K562 (cell line): Measurements from ENCODE around the gene SPPL2C. TPM values are rescaled to one million over a fixed set of nuclear protein-coding genes. Genes with fewer than 3 reads are reported as not detected.

Experiments
- ATAC-seq: fragments of 200-7000 bp; cut with Tn5 transposase; 3 replicates; pipeline ENCODE4 v1.9.1; 2020; ENCODE audit warnings: moderate library complexity
- BruUV-seq: library from RNA; stranded (reverse); fragments of 400-500 nt; replicated peaks from 2 replicates; lab custom pipeline; 2021; lab: Mats Ljungman, UMichigan
- CTCF ChIA-PET: fragments of 300-600 bp; formaldehyde crosslinking; extraction: SDS; loops from one replicate; lab custom pipeline; 2021; ENCODE audit warnings: low intra/inter-chr PET ratio; lab: Yijun Ruan, JAX
- POLR2A ChIA-PET: fragments of 300-600, 350-650 bp; sonication (Branson Sonifier 250); formaldehyde crosslinking; extraction: SDS; loops from one replicate; lab custom pipeline; 2021; ENCODE audit warnings: antibody characterized with exemption, inconsistent platforms; lab: Yijun Ruan, JAX
- DNase-seq, 4 experiments: peaks; one replicate each; pipeline versions ENCODE4 v3.0.0 to v3.0.0-alpha.2; 2011 to 2018; ENCODE audit warnings: low spot score in 3 of 4, mixed read lengths in 3 of 4; ENCODE audit errors: extremely low read depth in 1 of 4
- FAIRE-seq: peaks from 2 replicates; lab custom pipeline; 2011; peaks lifted over from hg19 to GRCh38; lab: Jason Lieb, UNC
- H2AFZ ChIP-seq: 2 replicates; pipeline ENCODE4 v1.6.0; 2011; ENCODE audit warnings: low read depth, low read length, control low read depth, inconsistent platforms
- H3K27ac ChIP-seq: fragments of 200-600 bp; 3 replicates; pipeline ENCODE4 v1.8.0; 2011; ENCODE audit warnings: low read depth, mild to moderate bottlenecking, control low read depth, inconsistent platforms, low read length, moderate library complexity, mixed read lengths; ENCODE audit errors: extremely low read depth
- H3K27me3 ChIP-seq, 2 experiments: fragments of 300-600 bp in 1 of 2; 2 replicates in 1 of 2; 3 replicates in 1 of 2; pipeline versions ENCODE4 v1.6.0 to v1.8.0; 2011; ENCODE audit warnings: inconsistent platforms in 2 of 2, low read length in 2 of 2, mild to moderate bottlenecking in 1 of 2, mixed read lengths in 1 of 2, moderate library complexity in 1 of 2; ENCODE audit not compliant: control insufficient read depth in 2 of 2, insufficient read depth in 2 of 2
- H3K36me3 ChIP-seq: fragments of 300-600 bp; 3 replicates; pipeline ENCODE4 v1.8.0; 2011; ENCODE audit warnings: mild to moderate bottlenecking, low read length, inconsistent platforms; ENCODE audit not compliant: control insufficient read depth, insufficient read depth
- H3K4me1 ChIP-seq, 2 experiments: fragments of 200-600 bp in 1 of 2; replicated peaks in 1 of 2; 2 replicates in 1 of 2; 3 replicates in 1 of 2; pipeline versions ENCODE4 v1.5.1 to v1.8.0; 2011; ENCODE audit warnings: inconsistent platforms in 2 of 2, low read length in 2 of 2, mild to moderate bottlenecking in 1 of 2, mixed read lengths in 1 of 2, moderate library complexity in 1 of 2; ENCODE audit not compliant: control insufficient read depth in 2 of 2, insufficient read depth in 2 of 2
- H3K4me2 ChIP-seq: 2 replicates; pipeline ENCODE4 v1.6.1; 2011; ENCODE audit warnings: low read length, control low read depth, inconsistent platforms, mixed read lengths; ENCODE audit not compliant: insufficient read depth
- H3K4me3 ChIP-seq: fragments of 200-600 bp; sonication (generic), shearing (Covaris generic); 2 replicates; pipeline ENCODE4 v1.5.1; 2016; ENCODE audit warnings: control low read depth, inconsistent platforms
- H3K79me2 ChIP-seq: fragments of 200-600 bp; 3 replicates; pipeline ENCODE4 v1.8.0; 2011; ENCODE audit warnings: low read length, inconsistent platforms; ENCODE audit not compliant: control insufficient read depth, insufficient read depth
- H3K9ac ChIP-seq, 2 experiments: 2 replicates each; pipeline versions ENCODE4 v1.6.0 to v1.6.1; 2011; ENCODE audit warnings: low read depth in 2 of 2, low read length in 2 of 2, control low read depth in 1 of 2, inconsistent platforms in 1 of 2, mild to moderate bottlenecking in 1 of 2, mixed read lengths in 1 of 2; ENCODE audit not compliant: insufficient read depth in 1 of 2
- H3K9me1 ChIP-seq: one replicate; pipeline ENCODE4 v1.6.0; 2011; ENCODE audit warnings: inconsistent platforms, mild to moderate bottlenecking, low read length, moderate library complexity; ENCODE audit not compliant: control insufficient read depth, insufficient read depth
- H3K9me3 ChIP-seq: replicated peaks from 2 replicates; pipeline ENCODE4 v1.5.1; 2011; ENCODE audit warnings: low read depth, low read length, inconsistent platforms; ENCODE audit not compliant: control insufficient read depth, insufficient read depth
- H4K20me1 ChIP-seq: replicated peaks from 2 replicates; pipeline ENCODE4 v1.6.1; 2011; ENCODE audit warnings: low read length, inconsistent platforms, mixed read lengths; ENCODE audit not compliant: control insufficient read depth, insufficient read depth
- CTCF ChIP-seq, 3 experiments: IDR thresholded peaks in 2 of 3; conservative IDR thresholded peaks in 1 of 3; 2 replicates each; pipeline ENCODE4 v1.5.1; 2011 to 2012; ENCODE audit warnings: low read length in 3 of 3, mild to moderate bottlenecking in 3 of 3, control low read depth in 2 of 3, improper control_type of control experiment in 1 of 3, inconsistent platforms in 1 of 3, low read depth in 1 of 3, mixed read lengths in 1 of 3, moderate library complexity in 1 of 3; ENCODE audit not compliant: insufficient read depth in 2 of 3
- ETS2 ChIP-seq: IDR thresholded peaks from 2 replicates; pipeline ENCODE4 v1.6.1; 2016; ENCODE audit warnings: borderline replicate concordance, missing genetic modification characterization, mild to moderate bottlenecking, moderate library complexity, missing compliant biosample characterization; ENCODE audit not compliant: poor library complexity, severe bottlenecking
- KDM1A ChIP-seq, 2 experiments: fragments of 450-650 bp; IDR thresholded peaks; 2 replicates each; pipeline ENCODE4 v1.6.1; 2016; ENCODE audit warnings: mild to moderate bottlenecking in 2 of 2
- MAZ ChIP-seq, 2 experiments: fragments of 450-650 bp in 1 of 2; sonication (generic) in 1 of 2; formaldehyde crosslinking; IDR thresholded peaks in 1 of 2; conservative IDR thresholded peaks in 1 of 2; 2 replicates each; pipeline versions ENCODE4 v1.4.0 to v1.5.0; 2020; ENCODE audit warnings: mild to moderate bottlenecking in 1 of 2, missing genetic modification reagents in 1 of 2
- MCM7 ChIP-seq, 2 experiments: fragments of 450-650 bp; IDR thresholded peaks; 2 replicates each; pipeline ENCODE4 v1.6.1; 2016 to 2018
- RAD21 ChIP-seq, 2 experiments: fragments of 250-450 bp in 1 of 2; fragments of 450-650 bp in 1 of 2; sonication (Bioruptor Pico) in 1 of 2; formaldehyde crosslinking in 1 of 2; IDR thresholded peaks in 1 of 2; conservative IDR thresholded peaks in 1 of 2; 2 replicates each; pipeline versions ENCODE4 v1.4.0 to v1.8.0; 2020 to 2022; ENCODE audit warnings: mild to moderate bottlenecking in 2 of 2, moderate library complexity in 1 of 2
- SLC30A9 ChIP-seq: fragments of 250-450 bp; sonication (Bioruptor Pico); IDR thresholded peaks from 2 replicates; pipeline ENCODE4 v1.8.0; 2022; ENCODE audit warnings: mild to moderate bottlenecking, moderate library complexity
- SNAPC5 ChIP-seq: fragments of 250-450 bp; sonication (Bioruptor Pico); IDR thresholded peaks from 2 replicates; pipeline ENCODE4 v1.8.0; 2021; ENCODE audit warnings: moderate library complexity, mild to moderate bottlenecking, inconsistent platforms
- VEZF1 ChIP-seq: fragments of 200-800 bp; sonication (Bioruptor generic); IDR thresholded peaks from 2 replicates; pipeline ENCODE4 v1.6.1; 2017; ENCODE audit warnings: missing genetic modification characterization, missing compliant biosample characterization
- WGBS: fragments of 100-300 bp; shearing (Covaris generic); methylation state at CpG from one replicate; pipeline ENCODE4 v1.1.6; 2016; ENCODE audit warnings: low coverage, mixed read lengths; ENCODE audit not compliant: insufficient coverage; ENCODE audit errors: missing lambda C conversion rate; 5-methylcytosine and 5-hydroxymethylcytosine counted together
- in situ Hi-C: fragments of 300-500 bp; cut with MboI; formaldehyde crosslinking; loops from 4 replicates; pipeline ENCODE4 v1.15.0; 2018; ENCODE audit warnings: inconsistent platforms, mixed read lengths
- intact Hi-C: fragments of 100-400 bp; cut with micrococcal nuclease; formaldehyde crosslinking; loops from 2 replicates; pipeline ENCODE4 v1.14.2; 2022
- polyA plus RNA-seq, 8 experiments: library from polyadenylated mRNA; depleted of rRNA in 4 of 8; stranded (reverse) in 5 of 8; unstranded in 3 of 8; fragments of >200 nt; fragmentation: Nextera tagmentation in 2 of 8; fragmentation: Illumina TruSeq in 1 of 8; extraction: Ambion mirVana in 2 of 8; extraction: Trizol in 1 of 8; gene quantifications; 2 replicates each; pipeline versions ENCODE4 v1.2.1 to v1.2.3, GENCODE V29; 2011 to 2014; ENCODE audit warnings: inconsistent platforms in 1 of 8, missing spikeins in 1 of 8
- total RNA-seq, 7 experiments: library from RNA; depleted of rRNA in 6 of 7; stranded (reverse); fragments of >200 nt in 6 of 7; fragmentation: Illumina TruSeq in 2 of 7; extraction: Trizol in 2 of 7; gene quantifications; 2 replicates each; pipeline versions ENCODE4 v1.2.1 to v1.2.3, GENCODE V29; 2011 to 2021; ENCODE audit warnings: low replicate concordance in 1 of 7
- TF ChIP-seq, protein P1 (sequence below): fragments of 250-450 bp; sonication (Bioruptor Pico); IDR thresholded peaks from 2 replicates; pipeline ENCODE4 v1.5.0; 2020; ENCODE audit warnings: mild to moderate bottlenecking
- TF ChIP-seq, protein P2 (sequence below), 3 experiments: fragments of 200-800 bp in 1 of 3; sonication (Bioruptor generic) in 1 of 3; sonication (generic) in 1 of 3; formaldehyde crosslinking in 1 of 3; IDR thresholded peaks; 2 replicates each; pipeline versions ENCODE4 v1.6.1 to v1.8.0; 2016 to 2022; ENCODE audit warnings: mild to moderate bottlenecking in 2 of 3, missing compliant biosample characterization in 2 of 3, missing genetic modification characterization in 2 of 3, missing genetic modification reagents in 1 of 3

SPPL2C gene
- total and polyA plus RNA-seq, 9 of the 15 experiments (the other 6 are each of a cell fraction or from before 2014, with no cell fraction given): not detected

DNA sequence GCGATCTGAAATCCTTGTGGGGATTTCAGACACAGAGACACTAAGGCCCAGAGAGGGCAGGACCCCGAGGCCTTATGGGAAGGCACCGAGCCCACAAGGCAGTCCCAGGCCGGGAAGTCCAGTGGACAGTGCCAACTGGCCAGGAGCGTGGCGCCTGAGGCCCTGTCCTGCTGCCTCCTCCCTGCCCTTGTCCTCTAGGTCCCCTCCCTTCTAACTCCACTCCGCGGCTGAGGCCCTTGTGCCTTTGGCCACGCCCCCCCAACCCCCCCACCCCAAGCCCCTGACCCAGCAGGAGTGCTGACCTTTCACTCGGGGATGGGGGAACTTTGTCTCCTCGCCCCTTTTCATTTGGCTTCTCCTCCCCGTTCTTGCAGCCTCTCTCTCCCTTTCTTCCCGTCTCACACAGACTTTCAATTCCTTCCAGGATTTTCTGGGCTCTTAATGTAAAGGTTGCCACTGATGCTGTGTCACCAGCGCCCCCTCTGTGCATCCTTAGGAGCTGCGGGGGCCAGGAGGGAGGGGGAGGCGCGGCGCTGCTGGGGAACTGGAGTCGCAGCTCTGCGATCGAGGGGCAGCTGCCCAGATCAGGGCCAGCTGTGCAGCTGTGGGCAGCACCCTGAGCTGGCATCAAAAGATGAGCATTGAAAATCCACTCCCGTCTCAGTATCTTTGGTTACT is 31.5 kb upstream of the SPPL2C start:
- H3K27me3 ChIP-seq: peaks cover 3 to 54% of the 10 kb centered on the region in 2 experiments; a peak in 3 of 5 replicates
- ATAC-seq: peak; percentile 87
- 15% methylated on average over 15 of the region's 22 CpGs for WGBS
- H3K4me1 ChIP-seq: no peaks in the 10 kb centered on the region; a peak in 1 of 5 replicates
- BruUV-seq: no TSS peak
- TF ChIP-seq, protein P1, sequence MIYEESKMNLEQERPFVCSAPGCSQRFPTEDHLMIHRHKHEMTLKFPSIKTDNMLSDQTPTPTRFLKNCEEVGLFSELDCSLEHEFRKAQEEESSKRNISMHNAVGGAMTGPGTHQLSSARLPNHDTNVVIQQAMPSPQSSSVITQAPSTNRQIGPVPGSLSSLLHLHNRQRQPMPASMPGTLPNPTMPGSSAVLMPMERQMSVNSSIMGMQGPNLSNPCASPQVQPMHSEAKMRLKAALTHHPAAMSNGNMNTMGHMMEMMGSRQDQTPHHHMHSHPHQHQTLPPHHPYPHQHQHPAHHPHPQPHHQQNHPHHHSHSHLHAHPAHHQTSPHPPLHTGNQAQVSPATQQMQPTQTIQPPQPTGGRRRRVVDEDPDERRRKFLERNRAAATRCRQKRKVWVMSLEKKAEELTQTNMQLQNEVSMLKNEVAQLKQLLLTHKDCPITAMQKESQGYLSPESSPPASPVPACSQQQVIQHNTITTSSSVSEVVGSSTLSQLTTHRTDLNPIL: no peak
- TF ChIP-seq ETS2 (tag): no peak
- TF ChIP-seq KDM1A (IDR thresholded peaks at IDR 0.05): peak in 1 of 2 experiments; percentile 23; a peak in 1 of 4 replicates
- TF ChIP-seq, protein P2, sequence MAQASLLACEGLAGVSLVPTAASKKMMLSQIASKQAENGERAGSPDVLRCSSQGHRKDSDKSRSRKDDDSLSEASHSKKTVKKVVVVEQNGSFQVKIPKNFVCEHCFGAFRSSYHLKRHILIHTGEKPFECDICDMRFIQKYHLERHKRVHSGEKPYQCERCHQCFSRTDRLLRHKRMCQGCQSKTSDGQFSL (CRISPR knock-in tag; IDR thresholded peaks at IDR 0.05): no peak
- TF ChIP-seq, protein P2 (tag; IDR thresholded peaks at IDR 0.05): 0 out of 4 replicates have a peak, but pooled peaks of 1 of the 2 experiments have one; percentile 37
- TF ChIP-seq SLC30A9 (CRISPR knock-in tag): no peak
- peak; percentile 62 for TF ChIP-seq VEZF1 (CRISPR knock-in tag)
- peak in 1 of 2 experiments; percentile 37; a peak in 2 of 4 replicates for TF ChIP-seq RAD21 (CRISPR knock-in tag; conservative IDR thresholded peaks at IDR 0.05 in 1 of 2, IDR thresholded peaks at IDR 0.05 in 1 of 2)
- no peak for TF ChIP-seq SNAPC5 (CRISPR knock-in tag)
- TF ChIP-seq MCM7 (IDR thresholded peaks at IDR 0.05): no peak
- TF ChIP-seq MAZ (CRISPR knock-in tag; conservative IDR thresholded peaks at IDR 0.05 in 1 of 2, IDR thresholded peaks at IDR 0.05 in 1 of 2): peak in 1 of 2 experiments; percentile 88; a peak in 2 of 4 replicates
- peak; percentile 59 to 68 (median 59) for TF ChIP-seq CTCF (IDR thresholded peaks at IDR 0.05 in 2 of 3, conservative IDR thresholded peaks at IDR 0.05 in 1 of 3; ENCODE audit: insufficient read depth in 2 of 3, low read depth in 1 of 3, low read length in 3 of 3)
- no peak overlapping the region for H3K4me3 ChIP-seq
- no peak overlapping the region for H3K27ac ChIP-seq
- peak; percentile 38 to 65 (median 58) for DNase-seq
- H3K79me2 ChIP-seq: no peaks in the 10 kb centered on the region
- H3K36me3 ChIP-seq: no peaks in the 10 kb centered on the region
- POLR2A ChIA-PET: no interaction called here
- H4K20me1 ChIP-seq: peaks cover 8% of the 10 kb centered on the region
- no peak for FAIRE-seq
- H3K4me2 ChIP-seq: no peak overlapping the region
- H3K9ac ChIP-seq: 0 out of 4 replicates have a peak overlapping the region, but pooled peaks of 1 of the 2 experiments have one; percentile 48
- intact Hi-C loops (no loop called here), in situ Hi-C loops (no loop called here)
- H2AFZ ChIP-seq: no peak overlapping the region
- H3K9me3 ChIP-seq: no peaks in the 10 kb centered on the region
- CTCF ChIA-PET: no interaction called here
- no peaks in the 10 kb centered on the region for H3K9me1 ChIP-seq
